Measurements from ENCODE around the gene OCIAD1. TPM values are rescaled to one million over a fixed set of nuclear protein-coding genes. Genes with fewer than 3 reads are reported as not detected.

The OCIAD1 gene
- total RNA-seq, 1 experiment from 2014 or later = 163 TPM

- RAD21 ChIA-PET (ENCODE audit: low non-redundant PET in 1 of 2, low total read pairs in 2 of 2, uncharacterized antibody in 2 of 2, unreplicated experiment in 2 of 2) = no interaction called here
- H3K4me3 ChIP-seq (replicated peaks in 1 of 2; ENCODE audit: low read depth in 1 of 2, low read length in 2 of 2) = no peak overlapping the region
- H3K79me2 ChIP-seq (ENCODE audit: insufficient read depth, low read length) = peaks cover 9% of the 10 kb centered on the region; the same call in 1 of the 2 replicates
- ATAC-seq (no peak), DNase-seq (ENCODE audit: low read depth, low spot score) (no peak)
- H3K4me2 ChIP-seq (ENCODE audit: low read length) = no peak overlapping the region
- CTCF ChIA-PET = no interaction called here
- peaks cover 20 to 39% of the 10 kb centered on the region in 2 experiments for H3K36me3 ChIP-seq (ENCODE audit: control insufficient read depth in 1 of 2, insufficient read depth in 2 of 2, low read length in 2 of 2)
- no TSS peak for BruUV-seq (replicated peaks)
- no peak overlapping the region for H2AFZ ChIP-seq (ENCODE audit: low read depth, low read length, poor library complexity, severe bottlenecking)
- no peaks in the 10 kb centered on the region for H3K9me3 ChIP-seq (ENCODE audit: control insufficient read depth in 1 of 2, insufficient read depth in 1 of 2, low read depth in 1 of 2, low read length in 2 of 2)
- no peaks in the 10 kb centered on the region for H3K27me3 ChIP-seq (ENCODE audit: insufficient read depth, low read length)
- H3K9me2 ChIP-seq (ENCODE audit: insufficient read depth) = no peaks in the 10 kb centered on the region
- intact Hi-C loops (cut with micrococcal nuclease) = loop anchor here (10.0 kb wide), 1 partner anchor 280 kb away; no protein-coding TSS in a partner anchor
- no peaks in the 10 kb centered on the region for H3K4me1 ChIP-seq (ENCODE audit: control insufficient read depth in 1 of 2, insufficient read depth in 2 of 2, low read length in 2 of 2)
- TF ChIP-seq POLR2AphosphoS5 (IDR thresholded peaks at IDR 0.05; ENCODE audit: low read depth, low read length) = no peak
- no peak for TF ChIP-seq SIN3A (IDR thresholded peaks at IDR 0.05; ENCODE audit: low read depth)
- no peak for TF ChIP-seq FOSL1 (IDR thresholded peaks at IDR 0.05; ENCODE audit: low read depth)
- no peak for TF ChIP-seq RAD21 (IDR thresholded peaks at IDR 0.05; ENCODE audit: low read depth)
- TF ChIP-seq ZNF274 (IDR thresholded peaks at IDR 0.05; ENCODE audit: low read depth, low read length) = no peak
- no peak for TF ChIP-seq CEBPB (IDR thresholded peaks at IDR 0.05; ENCODE audit: low read depth)
- no peak for TF ChIP-seq CTCF (IDR thresholded peaks at IDR 0.05 in 2 of 3, conservative IDR thresholded peaks at IDR 0.05 in 1 of 3; ENCODE audit: borderline replicate concordance in 1 of 3, insufficient read depth in 1 of 3, low read depth in 2 of 3, low read length in 2 of 3)
- no peak for TF ChIP-seq YY1 (IDR thresholded peaks at IDR 0.05; ENCODE audit: extremely low read depth, insufficient replicate concordance, low read depth, low read length)
- no peak for TF ChIP-seq CBX3 (IDR thresholded peaks at IDR 0.05; ENCODE audit: low read depth)
- peaks cover 4% of the 10 kb centered on the region; the same call in 1 of the 2 replicates for H4K20me1 ChIP-seq (ENCODE audit: insufficient read depth)
- POLR2A ChIA-PET = no interaction called here
- H3K9ac ChIP-seq (ENCODE audit: low read length) = no peak overlapping the region
- no peak overlapping the region for H3K27ac ChIP-seq (ENCODE audit: low read depth, low read length)
Measured at GRCh38 chr4:48854982-48855381, 24.1 kb downstream of the OCIAD1 start.

Measured in HCT116 (cell line).